ENCODE results near the gene ZDHHC22. TPM values are rescaled to one million over a fixed set of nuclear protein-coding genes. Genes with fewer than 3 reads are reported as not detected.

The ZDHHC22 gene
- total RNA-seq, 1 donor from 2014 or later, result 0.14 TPM

- Mint-ChIP-seq H3K9me3 (ENCODE audit: low read depth) (peaks cover 10% of the 10 kb centered on the region), H3K4me3 (ENCODE audit: low read depth) (no peak overlapping the region), H3K27me3 (peaks cover 15% of the 10 kb centered on the region), H3K36me3 (ENCODE audit: insufficient read depth) (no peaks in the 10 kb centered on the region), H3K4me1 (ENCODE audit: low read depth) (no peaks in the 10 kb centered on the region), H3K27ac (no peak overlapping the region)
- DNase-seq (ENCODE audit: low spot score, unreplicated experiment), result no peak
- TF ChIP-seq CTCF (IDR thresholded peaks at IDR 0.05; ENCODE audit: unreplicated experiment), result no peak
Observed at GRCh38 chr14:77172916-77173315, 31.3 kb upstream of the ZDHHC22 start.

- Mint-ChIP-seq H3K4me3 (ENCODE audit: low read depth) (no peak overlapping the region), H3K27ac (no peak overlapping the region), H3K4me1 (ENCODE audit: low read depth) (no peaks in the 10 kb centered on the region), H3K9me3 (ENCODE audit: low read depth) (peaks cover 10% of the 10 kb centered on the region), H3K36me3 (ENCODE audit: insufficient read depth) (no peaks in the 10 kb centered on the region), H3K27me3 (peaks cover 16% of the 10 kb centered on the region)
- no peak for DNase-seq (ENCODE audit: low spot score, unreplicated experiment)
- no peak for TF ChIP-seq CTCF (IDR thresholded peaks at IDR 0.05; ENCODE audit: unreplicated experiment)
Observed at GRCh38 chr14:77170045-77170444, 28.5 kb upstream of the ZDHHC22 start.

GRCh38 chr14:77161011-77161410, 19.4 kb upstream of the ZDHHC22 start:
- TF ChIP-seq CTCF (IDR thresholded peaks at IDR 0.05; ENCODE audit: unreplicated experiment), result no peak
- no peak for DNase-seq (ENCODE audit: low spot score, unreplicated experiment)
- peaks cover 3% of the 10 kb centered on the region for H3K4me1 Mint-ChIP-seq (ENCODE audit: low read depth)
- H3K9me3 Mint-ChIP-seq (ENCODE audit: low read depth), result no peaks in the 10 kb centered on the region
- no peaks in the 10 kb centered on the region for H3K36me3 Mint-ChIP-seq (ENCODE audit: insufficient read depth)
- no peak overlapping the region for H3K27ac Mint-ChIP-seq
- peaks cover 37% of the 10 kb centered on the region for H3K27me3 Mint-ChIP-seq
- H3K4me3 Mint-ChIP-seq (ENCODE audit: low read depth), result no peak overlapping the region

GRCh38 chr14:77158882-77159255, 17.3 kb upstream of the ZDHHC22 start:
- TF ChIP-seq CTCF (IDR thresholded peaks at IDR 0.05; ENCODE audit: unreplicated experiment), result no peak
- H3K4me1 Mint-ChIP-seq (ENCODE audit: low read depth), result peaks cover 3% of the 10 kb centered on the region
- no peak overlapping the region for H3K27ac Mint-ChIP-seq
- no peaks in the 10 kb centered on the region for H3K9me3 Mint-ChIP-seq (ENCODE audit: low read depth)
- H3K27me3 Mint-ChIP-seq, result peaks cover 43% of the 10 kb centered on the region
- H3K36me3 Mint-ChIP-seq (ENCODE audit: insufficient read depth), result no peaks in the 10 kb centered on the region
- H3K4me3 Mint-ChIP-seq (ENCODE audit: low read depth), result no peak overlapping the region
- no peak for DNase-seq (ENCODE audit: low spot score, unreplicated experiment)

GRCh38 chr14:77158175-77158881, 16.7 kb upstream of the ZDHHC22 start:
- H3K27ac Mint-ChIP-seq, result no peak overlapping the region

More at GRCh38 chr14:77158175-77158881, 16.7 kb upstream of the ZDHHC22 start:
- TF ChIP-seq CTCF (IDR thresholded peaks at IDR 0.05; ENCODE audit: unreplicated experiment), result no peak
- Mint-ChIP-seq H3K27me3 (peaks cover 45% of the 10 kb centered on the region), H3K9me3 (ENCODE audit: low read depth) (no peaks in the 10 kb centered on the region), H3K4me1 (ENCODE audit: low read depth) (peaks cover 3% of the 10 kb centered on the region), H3K36me3 (ENCODE audit: insufficient read depth) (no peaks in the 10 kb centered on the region), H3K4me3 (ENCODE audit: low read depth) (no peak overlapping the region)
- no peak for DNase-seq (ENCODE audit: low spot score, unreplicated experiment)
